GM21381 (cell line): ENCODE data around the gene NCLN.
"Not testable (repeated sequence)": the region's sequence is repeated elsewhere in the genome, so short reads cannot be mapped to it uniquely, and the experiment has no call there.

Experiments
- ATAC-seq: cut with Tn5 transposase; IDR thresholded peaks from one replicate; pipeline ENCODE4 v1.9.1; 2021; ENCODE audit warnings: mild to moderate bottlenecking, moderate library complexity; ENCODE audit not compliant: unreplicated experiment

Gene NCLN

GRCh38 chr19:3179739-3180293 is 5.9 kb upstream of the NCLN start:
- no peak for ATAC-seq

DNA sequence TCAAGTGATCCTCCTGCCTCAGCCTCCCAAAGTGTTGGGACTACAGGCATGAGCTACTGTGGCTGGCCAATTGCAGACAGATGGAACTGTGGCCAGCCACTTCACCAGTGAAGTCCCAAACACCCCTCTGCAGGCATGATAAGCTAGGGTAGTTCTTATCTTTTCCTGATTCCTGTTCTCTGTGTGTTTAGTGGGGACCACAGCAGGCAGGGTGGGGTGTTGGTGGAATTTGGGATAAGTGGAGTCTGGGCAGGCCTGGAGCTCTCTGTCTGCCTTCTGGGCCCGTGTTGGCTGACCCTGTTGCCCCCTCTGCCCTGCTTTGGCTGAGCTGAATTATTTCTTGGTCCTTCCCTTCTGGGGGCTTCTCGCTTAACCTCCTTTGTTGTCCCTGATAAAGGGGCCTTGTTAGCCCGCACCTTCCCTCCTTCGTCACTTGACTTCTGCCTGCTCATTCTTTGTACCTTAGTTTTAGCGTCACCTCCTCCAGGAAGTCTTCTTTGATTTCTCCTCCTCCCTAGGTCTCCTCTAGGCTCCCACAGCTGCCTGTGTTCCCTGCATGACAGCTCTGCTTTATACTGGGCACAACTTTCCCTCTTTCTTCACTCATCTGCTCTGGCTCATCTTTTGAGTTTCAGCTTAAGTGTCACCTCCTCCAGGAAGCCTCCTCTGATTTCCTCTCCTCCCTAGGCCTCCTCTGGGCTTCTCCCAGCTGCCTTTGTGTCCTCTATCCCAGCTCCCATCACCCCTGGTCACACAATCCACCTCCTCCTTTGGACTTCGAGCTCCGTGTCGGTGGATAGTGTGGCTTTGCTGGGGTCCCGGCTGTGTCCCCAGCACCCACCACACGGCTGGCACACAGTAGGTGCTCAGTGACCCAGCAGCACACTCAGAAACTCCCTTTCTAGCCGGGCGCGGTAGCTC is 1.7 kb upstream of the NCLN start:
- ATAC-seq: no peak

GRCh38 chr19:3184847-3185460 is 776 bp upstream of the NCLN start:
- ATAC-seq: peak; percentile 31

GRCh38 chr19:3186160-3186688 is 494 bp downstream of the NCLN start:
- peak; percentile 33 for ATAC-seq

- ATAC-seq: no peak
These were observed 1.3 kb downstream of the NCLN start for GRCh38 chr19:3186891-3187661.

- ATAC-seq: no peak
These were observed 2.2 kb downstream of the NCLN start for GRCh38 chr19:3187662-3188511.

GRCh38 chr19:3188627-3189596 is 3.2 kb downstream of the NCLN start:
- ATAC-seq: no peak

DNA sequence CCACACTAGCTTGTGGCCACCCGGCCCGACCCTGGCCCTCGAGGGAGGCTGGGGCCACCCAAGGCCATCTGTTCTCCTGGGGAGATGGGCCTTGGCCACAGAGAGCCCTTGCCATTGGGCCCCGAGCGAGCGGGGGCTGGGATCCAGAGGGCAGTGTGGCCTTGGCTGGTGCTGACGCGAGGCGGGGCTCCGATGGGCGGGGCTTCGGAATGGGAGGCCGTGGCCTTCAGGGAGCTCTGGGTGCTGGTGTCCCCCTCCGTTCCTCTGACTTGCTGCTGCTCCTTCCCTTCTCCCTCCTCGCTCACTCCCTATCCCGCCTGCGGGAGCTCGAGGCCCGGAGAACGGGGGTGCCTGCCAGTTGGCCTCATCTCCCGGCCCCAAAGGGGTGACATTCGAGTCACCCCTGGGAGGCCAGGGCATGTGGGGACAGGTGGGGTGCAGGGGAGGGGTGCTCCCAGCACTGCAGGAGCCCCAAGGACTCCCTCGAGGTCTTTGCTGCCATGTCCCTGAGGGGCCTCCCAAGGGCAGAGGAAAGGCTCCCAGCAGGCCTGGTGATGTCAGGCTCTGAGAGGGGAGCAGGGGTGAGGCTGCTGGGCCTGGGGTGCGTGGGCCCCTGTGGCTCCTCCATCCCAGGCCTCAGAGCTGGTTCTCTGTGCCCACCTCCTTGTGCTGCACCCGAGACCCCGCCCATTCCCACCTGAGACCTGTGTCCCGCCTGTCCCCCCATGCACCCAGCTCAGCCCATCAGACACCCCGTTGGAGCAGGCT is 4.2 kb downstream of the NCLN start:
- ATAC-seq: no peak

DNA sequence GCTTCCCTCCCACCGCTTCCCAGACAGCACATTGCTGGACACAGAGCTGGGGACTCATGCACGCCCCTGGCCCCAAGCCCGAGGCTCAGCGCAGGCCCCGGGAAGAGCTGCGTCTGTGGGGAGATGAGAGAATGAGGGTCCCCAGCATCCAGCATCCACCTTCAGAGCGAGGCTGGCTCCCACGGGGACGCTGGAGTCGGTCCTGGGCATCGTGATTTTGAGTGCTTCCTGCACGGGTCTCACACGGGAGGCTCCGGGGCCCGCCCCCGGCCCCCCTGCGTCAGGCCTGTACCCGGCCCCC is 4.7 kb downstream of the NCLN start:
- no peak for ATAC-seq

DNA sequence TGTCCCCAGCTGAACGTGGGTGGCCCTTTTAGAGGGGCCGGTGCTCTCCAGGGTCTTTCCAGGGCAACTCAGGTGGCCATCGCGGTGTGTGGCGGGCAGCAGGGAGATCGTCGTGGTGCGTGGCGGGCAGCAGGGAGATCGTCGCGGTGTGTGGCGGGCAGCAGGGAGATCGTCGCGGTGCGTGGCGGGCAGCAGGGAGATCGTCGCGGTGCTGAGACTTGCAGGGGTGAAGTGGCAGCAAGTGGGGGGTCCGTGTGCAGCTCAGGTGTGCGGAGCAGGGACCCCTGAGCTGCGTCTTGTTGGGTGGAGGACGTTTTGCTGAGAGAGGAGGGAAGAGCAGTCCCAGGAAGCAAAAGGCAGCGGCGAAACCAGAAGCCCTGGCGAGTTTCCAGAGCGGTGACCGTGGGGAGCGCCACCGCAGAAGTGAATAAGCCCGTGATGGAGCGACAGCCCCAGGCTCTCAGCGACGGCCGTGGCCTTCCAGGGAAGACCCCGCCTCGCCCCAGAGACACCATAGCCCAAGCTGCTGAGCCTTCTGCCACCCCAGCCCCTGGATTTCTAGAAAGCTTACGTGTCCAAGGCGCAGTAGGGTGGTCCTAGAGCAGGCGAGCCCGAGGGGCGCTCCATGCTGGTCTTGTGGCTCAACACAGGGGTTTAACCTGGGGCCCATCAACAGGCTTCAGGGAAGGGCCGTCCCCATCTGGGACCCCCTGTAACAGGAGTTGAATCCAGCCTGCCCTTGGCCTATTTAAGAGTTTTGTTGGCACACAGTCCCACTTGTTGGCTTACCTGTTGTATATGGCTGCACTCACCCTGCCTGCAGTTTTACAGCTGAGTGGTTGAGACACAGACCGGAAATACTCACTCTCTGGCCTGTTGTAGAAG is 5.4 kb downstream of the NCLN start:
- no peak for ATAC-seq

- ATAC-seq: not testable (repeated sequence)
These were observed 6.0 kb downstream of the NCLN start for GRCh38 chr19:3191806-3192104.

DNA sequence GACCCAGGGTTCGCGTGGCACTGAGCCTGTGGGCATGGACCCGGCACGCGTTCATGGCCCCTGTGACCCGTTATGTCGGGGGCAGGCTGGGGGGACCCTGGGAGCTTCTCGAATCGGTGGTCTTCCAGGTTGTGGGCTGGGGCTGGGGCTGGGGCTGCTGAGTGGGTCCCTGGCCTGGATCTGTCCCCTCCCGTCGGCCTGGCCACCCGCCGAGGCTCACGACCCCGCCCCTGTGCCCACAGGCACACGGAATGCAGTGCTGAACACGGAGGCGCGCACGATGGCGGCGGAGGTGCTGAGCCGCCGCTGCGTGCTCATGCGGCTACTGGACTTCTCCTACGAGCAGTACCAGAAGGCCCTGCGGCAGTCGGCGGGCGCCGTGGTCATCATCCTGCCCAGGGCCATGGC is 6.5 kb downstream of the NCLN start:
- no peak for ATAC-seq

- ATAC-seq: no peak
These were observed 7.0 kb downstream of the NCLN start for GRCh38 chr19:3192684-3193083.

GRCh38 chr19:3193256-3194105 is 7.8 kb downstream of the NCLN start:
- no peak for ATAC-seq

- ATAC-seq: no peak
These were observed 8.7 kb downstream of the NCLN start for GRCh38 chr19:3194106-3195087.
